Loucy (cell line): ENCODE results near the gene OR52A5.
"Not testable (repeated sequence)": the region's sequence is repeated elsewhere in the genome, so short reads cannot be mapped to it uniquely, and the experiment has no call there.

Experiments used
- H2AFZ ChIP-seq: fragments of 200-600 bp; sonication (generic); 2 replicates; pipeline ENCODE4 v1.6.0; 2016; ENCODE audit warnings: antibody characterized with exemption, mild to moderate bottlenecking, low read length, moderate library complexity
- H3F3A ChIP-seq: fragments of 200-600 bp; 2 replicates; pipeline ENCODE4 v1.6.0; 2016; ENCODE audit warnings: antibody characterized with exemption, low read depth, mild to moderate bottlenecking
- H3K27me3 ChIP-seq: fragments of 200-600 bp; sonication (generic); 2 replicates; pipeline ENCODE4 v1.6.1; 2014; ENCODE audit warnings: low read length, mild to moderate bottlenecking; ENCODE audit not compliant: insufficient read depth, poor library complexity, severe bottlenecking
- H3K36me3 ChIP-seq: fragments of 200-600 bp; sonication (generic); 2 replicates; pipeline ENCODE4 v1.6.1; 2016; ENCODE audit warnings: low read length; ENCODE audit not compliant: insufficient read depth
- H3K4me1 ChIP-seq: fragments of 200-600 bp; sonication (generic); 2 replicates; pipeline ENCODE4 v1.5.1; 2014; ENCODE audit warnings: low read length, mild to moderate bottlenecking; ENCODE audit not compliant: insufficient read depth, poor library complexity, severe bottlenecking
- H3K4me2 ChIP-seq: fragments of 200-600 bp; sonication (generic); 2 replicates; pipeline ENCODE4 v1.6.0; 2014; ENCODE audit warnings: antibody characterized with exemption, low read length, low read depth, mild to moderate bottlenecking; ENCODE audit not compliant: poor library complexity, severe bottlenecking
- H3K4me3 ChIP-seq: fragments of 200-600 bp; sonication (generic); 2 replicates; pipeline ENCODE4 v1.5.1; 2014; ENCODE audit warnings: low read length, mild to moderate bottlenecking, mixed read lengths; ENCODE audit not compliant: poor library complexity, severe bottlenecking
- H3K79me2 ChIP-seq: fragments of 200-600 bp; sonication (generic); 2 replicates; pipeline ENCODE4 v1.6.1; 2014; ENCODE audit warnings: low read length; ENCODE audit not compliant: insufficient read depth
- H3K9ac ChIP-seq: fragments of 200-600 bp; sonication (generic); 2 replicates; pipeline ENCODE4 v1.6.0; 2014; ENCODE audit warnings: mild to moderate bottlenecking, low read depth, low read length, moderate library complexity; ENCODE audit not compliant: poor library complexity, severe bottlenecking
- H3K9me2 ChIP-seq: fragments of 200-600 bp; sonication (generic); replicated peaks from 2 replicates; pipeline ENCODE4 v1.6.1; 2016; ENCODE audit warnings: low read depth, low read length, mixed read lengths
- H3K9me3 ChIP-seq: fragments of 200-600 bp; sonication (generic); 2 replicates; pipeline ENCODE4 v1.6.1; 2014; ENCODE audit warnings: mild to moderate bottlenecking, antibody characterized with exemption, low read length, low read depth; ENCODE audit not compliant: insufficient read depth
- H4K20me1 ChIP-seq: fragments of 200-600 bp; sonication (generic); 2 replicates; pipeline ENCODE4 v1.6.0; 2014; ENCODE audit warnings: antibody characterized with exemption, low read length, mild to moderate bottlenecking; ENCODE audit not compliant: insufficient read depth, poor library complexity, severe bottlenecking
- EZH2phosphoT487 ChIP-seq: fragments of 200-600 bp; IDR thresholded peaks from 2 replicates; pipeline ENCODE4 v1.6.1; 2018; ENCODE audit warnings: antibody characterized with exemption, mild to moderate bottlenecking, moderate library complexity, borderline replicate concordance
- TF ChIP-seq, protein P1 (sequence below): fragments of 200-600 bp; sonication (generic); conservative IDR thresholded peaks from 2 replicates; pipeline ENCODE4 v1.5.1; 2014; ENCODE audit warnings: mild to moderate bottlenecking, antibody characterized with exemption, low read length

The OR52A5 gene

DNA sequence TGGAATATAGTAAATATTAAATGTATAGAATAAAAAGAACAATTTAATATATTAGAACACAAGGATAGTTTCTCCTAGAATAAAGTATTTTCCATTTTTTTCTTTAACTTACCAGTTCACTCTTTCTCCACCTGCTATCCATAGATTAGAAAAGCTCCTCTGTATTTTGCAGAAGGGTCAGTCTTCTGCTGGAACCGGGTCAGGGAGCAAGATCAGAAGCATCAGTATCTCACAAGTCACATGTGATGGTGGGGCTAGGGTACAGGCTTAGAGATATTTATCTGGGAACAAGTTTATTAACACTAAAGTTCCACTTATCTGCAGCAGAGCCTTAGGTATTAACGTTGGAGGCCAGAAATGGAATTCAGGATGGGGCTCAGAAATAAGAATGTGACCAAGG is 33.7 kb upstream of the OR52A5 start:
- Histone ChIP-seq H3K9me2 (no peaks in the 10 kb centered on the region), H3K27me3 (no peaks in the 10 kb centered on the region), H3F3A (no peaks in the 10 kb centered on the region), H3K36me3 (no peaks in the 10 kb centered on the region), H3K4me1 (no peaks in the 10 kb centered on the region), H3K4me3 (no peak overlapping the region), H3K79me2 (no peaks in the 10 kb centered on the region), H4K20me1 (no peaks in the 10 kb centered on the region), H2AFZ (no peak overlapping the region), H3K4me2 (no peak overlapping the region), H3K9me3 (no peaks in the 10 kb centered on the region), H3K9ac (no peak overlapping the region)
- TF ChIP-seq, protein P1, sequence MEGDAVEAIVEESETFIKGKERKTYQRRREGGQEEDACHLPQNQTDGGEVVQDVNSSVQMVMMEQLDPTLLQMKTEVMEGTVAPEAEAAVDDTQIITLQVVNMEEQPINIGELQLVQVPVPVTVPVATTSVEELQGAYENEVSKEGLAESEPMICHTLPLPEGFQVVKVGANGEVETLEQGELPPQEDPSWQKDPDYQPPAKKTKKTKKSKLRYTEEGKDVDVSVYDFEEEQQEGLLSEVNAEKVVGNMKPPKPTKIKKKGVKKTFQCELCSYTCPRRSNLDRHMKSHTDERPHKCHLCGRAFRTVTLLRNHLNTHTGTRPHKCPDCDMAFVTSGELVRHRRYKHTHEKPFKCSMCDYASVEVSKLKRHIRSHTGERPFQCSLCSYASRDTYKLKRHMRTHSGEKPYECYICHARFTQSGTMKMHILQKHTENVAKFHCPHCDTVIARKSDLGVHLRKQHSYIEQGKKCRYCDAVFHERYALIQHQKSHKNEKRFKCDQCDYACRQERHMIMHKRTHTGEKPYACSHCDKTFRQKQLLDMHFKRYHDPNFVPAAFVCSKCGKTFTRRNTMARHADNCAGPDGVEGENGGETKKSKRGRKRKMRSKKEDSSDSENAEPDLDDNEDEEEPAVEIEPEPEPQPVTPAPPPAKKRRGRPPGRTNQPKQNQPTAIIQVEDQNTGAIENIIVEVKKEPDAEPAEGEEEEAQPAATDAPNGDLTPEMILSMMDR: no peak
- TF ChIP-seq EZH2phosphoT487: no peak

DNA sequence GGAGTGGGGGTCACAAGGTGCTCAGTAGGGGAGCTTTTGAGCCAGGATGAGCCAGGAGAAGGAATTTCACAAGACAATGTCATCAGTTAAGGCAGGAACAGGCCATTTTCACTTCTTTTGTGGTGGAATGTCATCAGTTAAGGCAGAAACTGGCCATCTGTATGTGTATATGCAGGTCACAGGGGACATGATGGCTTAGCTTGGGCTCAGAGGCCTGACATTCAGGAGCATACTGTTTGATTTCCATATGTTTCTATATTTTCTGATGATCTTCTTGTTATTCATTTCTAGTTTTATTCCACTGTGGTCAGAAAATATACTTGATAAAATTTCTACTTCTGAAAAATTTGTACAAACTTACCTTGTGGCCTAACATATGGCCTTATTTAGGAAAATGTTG is 27.7 kb upstream of the OR52A5 start:
- H3K4me1 ChIP-seq, H4K20me1 ChIP-seq, H3F3A ChIP-seq, H3K79me2 ChIP-seq, H3K27me3 ChIP-seq, H2AFZ ChIP-seq, H3K36me3 ChIP-seq, H3K9ac ChIP-seq, H3K4me2 ChIP-seq, H3K9me2 ChIP-seq, H3K9me3 ChIP-seq, H3K4me3 ChIP-seq: not testable (repeated sequence)

DNA sequence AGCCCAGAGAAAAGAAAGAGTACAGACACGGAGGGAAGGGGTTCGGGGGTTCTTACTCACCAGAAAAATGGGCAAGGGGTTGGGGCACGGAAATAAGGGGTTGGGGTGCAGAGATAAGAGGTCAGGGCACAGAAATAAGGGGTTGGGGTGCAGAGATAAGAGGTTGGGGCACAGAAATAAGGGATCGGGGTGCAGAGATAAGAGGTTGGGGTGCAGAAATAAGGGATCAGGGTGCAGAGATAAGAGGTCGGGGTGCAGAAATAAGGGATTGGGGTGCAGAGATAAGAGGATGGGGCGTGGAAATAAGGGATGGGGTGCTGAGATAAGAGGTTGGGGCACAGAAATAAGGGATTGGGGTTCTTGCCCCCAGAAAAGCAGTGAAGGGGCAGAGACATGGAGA is 26.7 kb upstream of the OR52A5 start:
- H2AFZ ChIP-seq, H3K27me3 ChIP-seq, H3K9me3 ChIP-seq, H3K9ac ChIP-seq, H3K9me2 ChIP-seq, H3K4me1 ChIP-seq, H3K36me3 ChIP-seq, H3K4me3 ChIP-seq, H3F3A ChIP-seq, H4K20me1 ChIP-seq, H3K4me2 ChIP-seq, H3K79me2 ChIP-seq: not testable (repeated sequence)

DNA sequence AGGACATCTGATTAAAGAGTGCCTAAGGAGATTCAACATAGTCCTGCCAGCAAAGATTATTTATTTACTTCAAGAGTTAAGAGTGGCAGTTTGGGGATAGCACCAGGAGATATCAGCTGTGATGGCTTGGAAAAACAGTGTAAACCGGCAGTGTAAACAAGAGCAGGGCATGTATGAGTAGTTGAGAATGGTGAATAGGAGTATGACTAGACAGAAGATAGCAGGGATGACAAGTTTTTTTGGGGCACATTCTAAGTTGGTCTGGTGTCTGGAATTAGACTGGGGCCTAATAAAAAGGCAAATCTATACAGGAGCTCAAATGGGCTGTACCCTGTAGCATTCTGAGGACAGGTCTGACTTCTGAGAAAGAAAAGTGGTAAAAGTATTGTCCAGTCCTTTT is 22.9 kb upstream of the OR52A5 start:
- not testable (repeated sequence) for H3K9me2 ChIP-seq, H3F3A ChIP-seq, H3K4me2 ChIP-seq, H3K4me1 ChIP-seq, H3K9ac ChIP-seq, H3K9me3 ChIP-seq, H3K79me2 ChIP-seq, H3K27me3 ChIP-seq, H2AFZ ChIP-seq, H4K20me1 ChIP-seq, H3K36me3 ChIP-seq, H3K4me3 ChIP-seq

DNA sequence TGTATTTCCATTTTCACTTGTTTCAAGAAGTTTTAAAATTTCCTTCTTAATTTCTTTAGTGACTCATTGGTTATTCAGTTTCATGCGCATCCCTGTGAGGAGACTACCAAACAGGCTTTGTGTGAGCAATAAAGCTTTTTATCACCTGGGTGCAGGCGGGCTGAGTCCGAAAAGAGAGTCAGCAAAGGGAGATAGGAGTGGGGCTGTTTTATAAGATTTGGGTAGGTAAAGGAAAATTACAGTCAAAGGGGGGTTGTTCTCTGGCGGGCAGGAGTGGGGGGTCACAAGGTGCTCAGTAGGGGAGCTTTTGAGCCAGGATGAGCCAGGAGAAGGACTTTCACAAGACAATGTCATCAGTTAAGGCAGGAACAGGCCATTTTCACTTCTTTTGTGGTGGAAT is 22.1 kb upstream of the OR52A5 start:
- H3K9me2 ChIP-seq, H3K4me3 ChIP-seq, H3K9me3 ChIP-seq, H3K4me1 ChIP-seq, H3K79me2 ChIP-seq, H3K4me2 ChIP-seq, H3K36me3 ChIP-seq, H2AFZ ChIP-seq, H4K20me1 ChIP-seq, H3K27me3 ChIP-seq, H3K9ac ChIP-seq, H3F3A ChIP-seq: not testable (repeated sequence)
